ENCODE results near the gene HIF3A. TPM values are rescaled to one million over a fixed set of nuclear protein-coding genes. Genes with fewer than 3 reads are reported as not detected.
"Not testable (repeated sequence)": the region's sequence is repeated elsewhere in the genome, so short reads cannot be mapped to it uniquely, and the experiment has no call there.

The HIF3A gene
- total RNA-seq, 2 experiments from 2014 or later, result not detected

DNA sequence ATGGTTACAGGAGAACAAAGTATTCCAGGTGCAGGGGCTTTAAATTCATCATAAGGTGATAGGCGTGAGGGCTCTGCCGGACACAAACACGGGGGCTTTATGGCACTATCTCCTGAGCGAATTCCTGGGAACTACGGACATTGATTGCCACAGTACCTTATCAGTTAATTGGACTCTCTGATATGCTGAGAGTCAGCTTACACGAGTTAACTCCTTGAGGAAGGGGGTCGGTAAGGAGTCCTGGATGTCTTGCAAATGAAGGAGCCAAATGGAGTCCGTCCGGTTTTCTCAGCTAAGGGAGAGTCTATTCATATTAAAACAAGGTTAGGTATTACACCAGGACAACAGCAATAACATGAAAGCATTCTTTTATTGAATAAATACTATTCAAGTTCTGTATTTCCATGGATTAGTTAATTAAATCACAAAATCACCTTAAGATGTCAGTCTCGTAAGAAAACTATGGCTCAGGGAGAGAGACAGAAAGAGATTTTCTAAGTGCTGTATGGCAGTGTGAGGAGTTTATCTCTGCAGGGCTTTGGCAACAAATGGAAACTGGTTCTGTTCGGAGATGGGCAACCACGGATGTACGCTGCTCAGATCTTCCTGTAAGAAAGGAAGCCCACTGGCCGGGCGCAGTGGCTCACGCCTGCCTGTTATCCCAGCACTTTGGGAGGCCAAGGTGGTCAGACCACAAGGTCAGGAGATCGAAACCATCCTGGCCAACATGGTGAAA, 26.2 kb upstream of the HIF3A start:
- POLR2A ChIA-PET, result no interaction called here
- CTCF ChIA-PET, result interaction anchor here (0.7 to 8.3 kb wide), 5 partner anchors 10 to 367 kb away, joined by 3 to 79 read pairs (median 3); no protein-coding TSS in a partner anchor
- ATAC-seq (no peak), DNase-seq (no peak)
- Mint-ChIP-seq H3K9me3 (ENCODE audit: low read depth) (no peaks in the 10 kb centered on the region), H3K4me3 (no peak overlapping the region), H3K4me1 (peaks cover 11% of the 10 kb centered on the region), H3K27me3 (peaks cover 51% of the 10 kb centered on the region), H3K27ac (no peak overlapping the region), H3K36me3 (ENCODE audit: low read depth) (no peaks in the 10 kb centered on the region)
- intact Hi-C loops (cut with DNase I, micrococcal nuclease), result no loop called here

GRCh38 chr19:46271481-46272197, 25.2 kb upstream of the HIF3A start:
- Mint-ChIP-seq H3K9me3 (ENCODE audit: low read depth) (no peaks in the 10 kb centered on the region), H3K4me3 (no peak overlapping the region), H3K27me3 (peaks cover 49% of the 10 kb centered on the region), H3K27ac (peak overlapping the region; percentile 23), H3K4me1 (peaks cover 11% of the 10 kb centered on the region), H3K36me3 (ENCODE audit: low read depth) (no peaks in the 10 kb centered on the region)
- ChIA-PET CTCF (interaction anchor here (0.7 to 3.6 kb wide), 2 partner anchors 9 to 368 kb away, joined by 3 to 15 read pairs; no protein-coding TSS in a partner anchor), POLR2A (no interaction called here)
- DNase-seq (peak; percentile 27), ATAC-seq (peak; percentile 85)
- intact Hi-C loops (cut with DNase I, micrococcal nuclease), result no loop called here

DNA sequence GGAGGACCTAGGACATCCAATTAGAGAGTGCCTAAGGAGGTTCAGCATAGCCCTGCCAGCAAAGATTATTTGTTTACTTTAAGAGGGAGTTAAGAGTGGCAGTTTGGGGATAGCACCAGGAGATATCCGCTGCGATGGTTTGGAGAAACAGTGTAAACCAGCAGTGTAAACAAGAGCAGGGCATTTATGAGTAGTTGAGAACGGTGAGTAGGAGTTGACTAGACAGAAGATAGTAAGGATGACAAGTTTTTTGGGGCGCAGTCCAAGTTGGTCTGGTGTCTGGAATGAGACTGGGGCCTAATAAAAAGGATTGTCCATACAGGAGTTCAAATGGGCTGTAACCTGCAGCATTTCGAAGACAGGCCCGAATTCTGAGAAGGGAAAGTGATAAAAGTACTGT, 22.9 kb upstream of the HIF3A start:
- intact Hi-C loops (cut with DNase I, micrococcal nuclease); H3K27ac Mint-ChIP-seq; ATAC-seq; CTCF ChIA-PET; H3K36me3 Mint-ChIP-seq (ENCODE audit: low read depth); H3K4me3 Mint-ChIP-seq; H3K9me3 Mint-ChIP-seq (ENCODE audit: low read depth); POLR2A ChIA-PET; DNase-seq: not testable (repeated sequence)
- H3K4me1 Mint-ChIP-seq, result peaks cover 11% of the 10 kb centered on the region
- H3K27me3 Mint-ChIP-seq, result peaks cover 49% of the 10 kb centered on the region

- CTCF ChIA-PET, result interaction anchor here (0.6 to 1.9 kb wide), 5 partner anchors 15 to 155 kb away, joined by 3 to 6 read pairs (median 3); no protein-coding TSS in a partner anchor
- POLR2A ChIA-PET, result no interaction called here
- no peak overlapping the region for H3K4me3 Mint-ChIP-seq
- H3K36me3 Mint-ChIP-seq (ENCODE audit: low read depth), result no peaks in the 10 kb centered on the region
- no peak overlapping the region for H3K27ac Mint-ChIP-seq
- no peaks in the 10 kb centered on the region for H3K4me1 Mint-ChIP-seq
- no peak for DNase-seq
- peaks cover 22% of the 10 kb centered on the region for H3K27me3 Mint-ChIP-seq
- ATAC-seq, result no peak
- intact Hi-C loops (cut with DNase I, micrococcal nuclease), result loop anchor here in 1 of 2 experiments (5.0 kb wide), 1 partner anchor 1118 kb away; no protein-coding TSS in a partner anchor
- H3K9me3 Mint-ChIP-seq (ENCODE audit: low read depth), result no peaks in the 10 kb centered on the region
Observed at GRCh38 chr19:46279177-46279576, 17.7 kb upstream of the HIF3A start.

DNA sequence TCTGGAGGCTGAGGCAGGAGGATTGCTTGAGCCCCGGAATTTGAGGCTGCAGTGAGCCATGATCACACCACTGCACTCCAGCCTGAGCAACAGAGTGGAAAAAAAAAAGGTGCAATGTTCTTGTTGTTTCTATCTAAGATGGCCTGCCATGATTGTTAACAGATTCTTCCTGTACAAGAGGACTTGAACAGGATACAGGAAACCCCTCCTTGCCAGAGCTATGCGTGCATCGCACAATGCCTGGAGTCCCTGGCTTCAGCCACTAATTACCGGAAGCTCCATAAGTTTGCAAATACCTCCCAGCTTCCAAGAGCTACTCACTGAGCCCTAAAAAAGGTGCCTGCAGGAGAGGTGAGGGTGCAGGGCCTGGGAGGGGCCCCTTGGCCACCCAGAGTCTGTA, 13.1 kb upstream of the HIF3A start:
- no peaks in the 10 kb centered on the region for H3K4me1 Mint-ChIP-seq
- intact Hi-C loops (cut with DNase I, micrococcal nuclease), result no loop called here
- no peak for DNase-seq
- no peaks in the 10 kb centered on the region for H3K9me3 Mint-ChIP-seq (ENCODE audit: low read depth)
- ChIA-PET POLR2A (no interaction called here), CTCF (no interaction called here)
- no peak overlapping the region for H3K27ac Mint-ChIP-seq
- H3K27me3 Mint-ChIP-seq, result peaks cover 6% of the 10 kb centered on the region
- no peak overlapping the region for H3K4me3 Mint-ChIP-seq
- no peaks in the 10 kb centered on the region for H3K36me3 Mint-ChIP-seq (ENCODE audit: low read depth)
- no peak for ATAC-seq

DNA sequence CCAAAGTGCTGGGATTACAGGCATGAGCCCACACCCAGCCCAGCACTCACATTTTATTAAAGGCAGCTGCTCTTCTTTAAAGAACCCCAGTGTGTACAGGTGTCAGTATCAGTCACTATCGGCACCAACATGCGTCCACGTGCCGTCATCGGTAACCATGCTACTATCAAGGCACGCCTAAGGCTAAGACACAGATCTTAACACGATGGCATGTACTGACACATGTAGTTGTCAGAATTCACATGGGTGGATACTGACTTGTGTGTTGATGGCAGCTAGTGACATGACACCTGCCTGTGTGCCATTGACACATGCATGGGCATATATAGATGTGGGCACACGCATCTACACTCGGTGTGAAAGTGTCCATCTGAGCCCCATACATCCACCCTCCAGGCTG, 12.2 kb upstream of the HIF3A start:
- H3K27me3 Mint-ChIP-seq, result peaks cover 3% of the 10 kb centered on the region
- H3K9me3 Mint-ChIP-seq (ENCODE audit: low read depth), result peaks cover 2% of the 10 kb centered on the region
- ChIA-PET CTCF (no interaction called here), POLR2A (no interaction called here)
- ATAC-seq (no peak), DNase-seq (no peak)
- intact Hi-C loops (cut with DNase I, micrococcal nuclease), result no loop called here
- no peaks in the 10 kb centered on the region for H3K36me3 Mint-ChIP-seq (ENCODE audit: low read depth)
- H3K27ac Mint-ChIP-seq, result no peak overlapping the region
- H3K4me1 Mint-ChIP-seq, result no peaks in the 10 kb centered on the region
- H3K4me3 Mint-ChIP-seq, result no peak overlapping the region

- Mint-ChIP-seq H3K4me3 (no peak overlapping the region), H3K27ac (no peak overlapping the region), H3K9me3 (ENCODE audit: low read depth) (peaks cover 5% of the 10 kb centered on the region), H3K4me1 (no peaks in the 10 kb centered on the region), H3K36me3 (ENCODE audit: low read depth) (no peaks in the 10 kb centered on the region), H3K27me3 (peaks cover 3% of the 10 kb centered on the region)
- ATAC-seq (peak; percentile 64), DNase-seq (peak; percentile 13)
- POLR2A ChIA-PET, result no interaction called here
- intact Hi-C loops (cut with DNase I, micrococcal nuclease), result no loop called here
- CTCF ChIA-PET, result no interaction called here
Observed at GRCh38 chr19:46287585-46287984, 9.3 kb upstream of the HIF3A start.

DNA sequence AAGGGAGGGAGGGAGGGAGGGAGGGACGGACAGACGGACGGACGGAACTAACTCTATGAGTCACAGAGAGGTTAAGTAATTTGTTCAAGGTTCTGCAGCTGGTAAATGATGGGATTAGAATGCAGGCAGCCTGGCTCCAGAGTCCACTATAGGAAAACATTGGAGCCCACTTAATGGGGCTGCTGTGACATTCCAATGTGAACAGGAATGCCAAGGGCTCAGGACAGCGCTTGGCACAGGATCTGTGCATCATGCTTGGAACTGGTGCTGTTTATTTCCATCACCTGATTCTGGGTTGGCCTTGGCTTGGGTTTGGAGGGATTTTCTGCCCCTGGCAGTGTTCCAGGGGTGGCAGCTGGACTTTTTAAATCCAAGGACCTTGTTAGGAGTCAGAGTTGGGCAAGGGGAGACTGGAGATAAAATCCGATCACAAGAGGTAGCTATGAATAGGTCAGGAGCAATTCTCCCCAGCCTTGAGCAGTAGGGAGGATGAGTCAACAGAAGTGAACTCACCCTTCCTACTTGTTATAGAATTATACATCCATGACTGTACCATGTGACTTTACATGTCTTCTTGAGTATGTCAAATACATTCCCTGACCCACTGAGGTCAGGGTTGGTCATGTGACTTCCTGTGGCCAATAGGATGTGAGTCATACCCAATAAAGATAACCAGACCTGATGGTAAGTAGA, 7.8 kb upstream of the HIF3A start:
- Mint-ChIP-seq H3K4me3 (no peak overlapping the region), H3K36me3 (ENCODE audit: low read depth) (no peaks in the 10 kb centered on the region), H3K27me3 (peaks cover 3% of the 10 kb centered on the region), H3K4me1 (no peaks in the 10 kb centered on the region), H3K27ac (no peak overlapping the region), H3K9me3 (ENCODE audit: low read depth) (peaks cover 5% of the 10 kb centered on the region)
- intact Hi-C loops (cut with DNase I, micrococcal nuclease), result no loop called here
- DNase-seq, result no peak
- ATAC-seq, result peak; percentile 33
- ChIA-PET CTCF (interaction anchor here (0.9 to 1.8 kb wide), 2 partner anchors 8 to 39 kb away, joined by 4 to 6 read pairs; no protein-coding TSS in a partner anchor), POLR2A (no interaction called here)

DNA sequence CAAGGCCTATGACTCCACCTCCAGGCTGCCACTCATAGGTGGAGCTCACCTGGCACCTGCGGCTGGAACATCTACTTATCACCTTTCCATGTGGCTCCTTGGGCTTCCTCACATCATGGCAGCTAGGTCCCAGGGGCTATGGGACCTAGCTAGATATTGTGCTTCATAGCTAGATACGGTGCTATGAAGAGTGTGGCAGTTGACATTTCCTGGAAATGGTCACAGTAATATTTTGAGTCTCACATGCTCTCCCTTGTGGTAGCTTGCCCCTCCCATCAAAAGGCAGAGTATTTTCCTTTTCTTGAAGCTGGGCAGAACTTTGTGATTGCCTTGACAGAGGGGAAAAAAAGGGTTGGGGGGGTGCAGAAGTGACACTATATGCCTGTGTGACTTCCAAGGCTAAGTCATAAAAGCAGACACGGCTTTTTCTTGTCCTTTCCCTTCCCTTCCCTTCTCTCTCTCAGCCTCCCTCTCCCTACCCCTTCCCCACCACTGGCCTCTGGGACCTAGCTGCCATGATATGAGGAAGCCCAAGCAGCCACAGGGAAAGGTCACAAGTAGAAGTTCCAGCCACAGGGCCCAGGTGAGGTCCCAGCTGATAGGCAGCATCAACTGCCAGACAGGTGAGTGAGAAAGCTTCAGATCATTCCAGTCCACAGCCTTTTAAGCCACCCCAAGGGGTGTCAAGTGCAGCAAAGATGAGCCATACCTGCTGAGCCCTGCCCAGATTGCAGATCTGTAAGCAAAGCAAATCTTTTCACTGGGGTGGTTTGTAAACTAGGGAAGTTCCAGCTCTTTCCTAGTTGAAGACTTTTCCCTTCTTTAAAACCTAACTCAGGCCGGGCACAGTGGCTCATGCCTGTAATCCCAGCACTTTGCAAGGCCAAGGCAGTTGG, 6.9 kb upstream of the HIF3A start:
- POLR2A ChIA-PET, result interaction anchor here (0.6 to 0.7 kb wide), 2 partner anchors 72 to 233 kb away, joined by 3 read pairs; no protein-coding TSS in a partner anchor
- peaks cover 5% of the 10 kb centered on the region for H3K9me3 Mint-ChIP-seq (ENCODE audit: low read depth)
- CTCF ChIA-PET, result interaction anchor here (0.8 to 1.8 kb wide), 3 partner anchors 9 to 265 kb away, joined by 3 to 6 read pairs (median 3); no protein-coding TSS in a partner anchor

GRCh38 chr19:46291829-46292228, 5.0 kb upstream of the HIF3A start:
- no peak for DNase-seq
- ATAC-seq, result no peak
- ChIA-PET POLR2A (no interaction called here), CTCF (interaction anchor here (1.8 kb wide), 1 partner anchor 11 kb away, joined by 5 read pairs; no protein-coding TSS in a partner anchor)
- Mint-ChIP-seq H3K27me3 (peaks cover 17% of the 10 kb centered on the region), H3K9me3 (ENCODE audit: low read depth) (peaks cover 5% of the 10 kb centered on the region), H3K27ac (no peak overlapping the region), H3K4me3 (no peak overlapping the region), H3K4me1 (no peaks in the 10 kb centered on the region), H3K36me3 (ENCODE audit: low read depth) (no peaks in the 10 kb centered on the region)
- intact Hi-C loops (cut with DNase I, micrococcal nuclease), result no loop called here

More for the DNA sequence above, 6.9 kb upstream of the HIF3A start:
- no peak overlapping the region for H3K27ac Mint-ChIP-seq
- intact Hi-C loops (cut with DNase I, micrococcal nuclease), result no loop called here
- no peak for ATAC-seq
- no peaks in the 10 kb centered on the region for H3K4me1 Mint-ChIP-seq
- H3K4me3 Mint-ChIP-seq, result no peak overlapping the region
- no peak for DNase-seq
- H3K36me3 Mint-ChIP-seq (ENCODE audit: low read depth), result no peaks in the 10 kb centered on the region
- peaks cover 6% of the 10 kb centered on the region for H3K27me3 Mint-ChIP-seq

GRCh38 chr19:46294494-46294893, 2.3 kb upstream of the HIF3A start:
- H3K4me1 Mint-ChIP-seq, result no peaks in the 10 kb centered on the region
- CTCF ChIA-PET, result interaction anchor here (0.6 to 1.2 kb wide), 2 partner anchors 14 to 1440 kb away, joined by 3 to 5 read pairs; no protein-coding TSS in a partner anchor

More at GRCh38 chr19:46294494-46294893, 2.3 kb upstream of the HIF3A start:
- ATAC-seq (no peak), DNase-seq (no peak)
- Mint-ChIP-seq H3K36me3 (ENCODE audit: low read depth) (no peaks in the 10 kb centered on the region), H3K9me3 (ENCODE audit: low read depth) (peaks cover 3% of the 10 kb centered on the region), H3K4me3 (no peak overlapping the region), H3K27ac (no peak overlapping the region), H3K27me3 (peaks cover 20% of the 10 kb centered on the region)
- POLR2A ChIA-PET, result no interaction called here
- intact Hi-C loops (cut with DNase I, micrococcal nuclease), result no loop called here
